ENCODE results near the gene REV3L.

DNA sequence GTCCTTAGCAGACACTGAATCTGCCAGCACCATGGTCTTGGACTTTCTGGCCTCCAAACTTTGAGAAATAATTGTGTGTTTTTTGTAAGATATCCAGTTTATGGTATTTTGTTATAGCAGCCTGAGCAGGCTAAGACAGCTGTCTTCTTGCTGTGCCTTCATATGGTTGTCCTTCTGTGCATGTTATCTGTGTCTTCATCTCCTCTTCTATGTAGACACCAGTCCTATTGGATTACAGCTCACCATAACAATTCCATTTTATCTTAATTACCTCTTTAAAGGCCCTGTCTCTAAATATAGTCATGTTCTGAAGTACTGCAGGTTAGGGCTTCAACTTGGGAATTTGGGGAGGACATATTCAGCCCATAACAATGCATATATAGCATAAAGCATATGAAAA lies 44.3 kb upstream of the REV3L start:
- TF ChIP-seq, protein P1, sequence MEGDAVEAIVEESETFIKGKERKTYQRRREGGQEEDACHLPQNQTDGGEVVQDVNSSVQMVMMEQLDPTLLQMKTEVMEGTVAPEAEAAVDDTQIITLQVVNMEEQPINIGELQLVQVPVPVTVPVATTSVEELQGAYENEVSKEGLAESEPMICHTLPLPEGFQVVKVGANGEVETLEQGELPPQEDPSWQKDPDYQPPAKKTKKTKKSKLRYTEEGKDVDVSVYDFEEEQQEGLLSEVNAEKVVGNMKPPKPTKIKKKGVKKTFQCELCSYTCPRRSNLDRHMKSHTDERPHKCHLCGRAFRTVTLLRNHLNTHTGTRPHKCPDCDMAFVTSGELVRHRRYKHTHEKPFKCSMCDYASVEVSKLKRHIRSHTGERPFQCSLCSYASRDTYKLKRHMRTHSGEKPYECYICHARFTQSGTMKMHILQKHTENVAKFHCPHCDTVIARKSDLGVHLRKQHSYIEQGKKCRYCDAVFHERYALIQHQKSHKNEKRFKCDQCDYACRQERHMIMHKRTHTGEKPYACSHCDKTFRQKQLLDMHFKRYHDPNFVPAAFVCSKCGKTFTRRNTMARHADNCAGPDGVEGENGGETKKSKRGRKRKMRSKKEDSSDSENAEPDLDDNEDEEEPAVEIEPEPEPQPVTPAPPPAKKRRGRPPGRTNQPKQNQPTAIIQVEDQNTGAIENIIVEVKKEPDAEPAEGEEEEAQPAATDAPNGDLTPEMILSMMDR (IDR thresholded peaks at IDR 0.05): no peak
- TF ChIP-seq POLR2A (IDR thresholded peaks at IDR 0.05; ENCODE audit: low read depth): no peak

Measured in esophagus muscularis mucosa (tissue), 3 donors.